D341Med (cell line): ENCODE measurements around the gene CDK5.
"Not testable (repeated sequence)": the region's sequence is repeated elsewhere in the genome, so short reads cannot be mapped to it uniquely, and the experiment has no call there.

Experiments
- DNase-seq: peaks from one replicate; pipeline ENCODE4 v3.0.0; 2012; ENCODE audit warnings: low spot score

CDK5 gene

GRCh38 chr7:151033864-151034249, 23.8 kb downstream of the CDK5 start:
- DNase-seq, result no peak

- DNase-seq, result no peak
These were observed 24.5 kb downstream of the CDK5 start for GRCh38 chr7:151032936-151033863.

- DNase-seq, result no peak
These were observed 26.7 kb downstream of the CDK5 start for GRCh38 chr7:151031011-151031410.

- DNase-seq, result no peak
These were observed 28.7 kb downstream of the CDK5 start for GRCh38 chr7:151028948-151029501.

- DNase-seq, result peak; percentile 97
These were observed 29.4 kb downstream of the CDK5 start, which contains the start of gene ABCB8 for GRCh38 chr7:151028131-151028947. Gene ABCB8 (plus strand): TSS chr7:151028450. CDS start chr7:151028516, 66 bp downstream.

GRCh38 chr7:151027728-151028130, 30.0 kb downstream of the CDK5 start:
- DNase-seq, result not testable (repeated sequence)

GRCh38 chr7:151026771-151027727, 30.6 kb downstream of the CDK5 start:
- not testable (repeated sequence) for DNase-seq

- DNase-seq, result no peak
These were observed 31.6 kb downstream of the CDK5 start for GRCh38 chr7:151025924-151026671.

- DNase-seq, result no peak
These were observed 33.2 kb downstream of the CDK5 start, which contains the start of gene ATG9B for GRCh38 chr7:151024435-151025056. Gene ATG9B (minus strand): TSS chr7:151024494. CDS start chr7:151024423, 71 bp downstream.

GRCh38 chr7:151023232-151023631, 34.5 kb downstream of the CDK5 start:
- DNase-seq, result peak; percentile 73

- DNase-seq, result no peak
These were observed 37.5 kb downstream of the CDK5 start for GRCh38 chr7:151020231-151020630.

- DNase-seq, result no peak
These were observed 38.6 kb downstream of the CDK5 start for GRCh38 chr7:151019130-151019447.

GRCh38 chr7:151018421-151019129, 39.1 kb downstream of the CDK5 start:
- DNase-seq, result no peak

GRCh38 chr7:151017953-151018420, 39.7 kb downstream of the CDK5 start:
- peak; percentile 93 for DNase-seq

GRCh38 chr7:151017370-151017952, 40.2 kb downstream of the CDK5 start:
- DNase-seq, result no peak

- DNase-seq, result no peak
These were observed 40.8 kb downstream of the CDK5 start for GRCh38 chr7:151016942-151017341.

- no peak for DNase-seq
These were observed 41.2 kb downstream of the CDK5 start for GRCh38 chr7:151016505-151016904.

GRCh38 chr7:151015967-151016366, 41.7 kb downstream of the CDK5 start:
- no peak for DNase-seq

- DNase-seq, result no peak
These were observed 42.7 kb downstream of the CDK5 start for GRCh38 chr7:151014950-151015349.
